NOMO-1 (cell line): Measurements from ENCODE around the gene ARRDC5.
"Not testable (repeated sequence)": the region's sequence is repeated elsewhere in the genome, so short reads cannot be mapped to it uniquely, and the experiment has no call there.

Experiments
- DNase-seq, 2 experiments: peaks; one replicate each; lab custom pipeline; 2025; ENCODE audit not compliant: unreplicated experiment in 2 of 2; lab: John Stamatoyannopoulos, UW

The ARRDC5 gene

DNA sequence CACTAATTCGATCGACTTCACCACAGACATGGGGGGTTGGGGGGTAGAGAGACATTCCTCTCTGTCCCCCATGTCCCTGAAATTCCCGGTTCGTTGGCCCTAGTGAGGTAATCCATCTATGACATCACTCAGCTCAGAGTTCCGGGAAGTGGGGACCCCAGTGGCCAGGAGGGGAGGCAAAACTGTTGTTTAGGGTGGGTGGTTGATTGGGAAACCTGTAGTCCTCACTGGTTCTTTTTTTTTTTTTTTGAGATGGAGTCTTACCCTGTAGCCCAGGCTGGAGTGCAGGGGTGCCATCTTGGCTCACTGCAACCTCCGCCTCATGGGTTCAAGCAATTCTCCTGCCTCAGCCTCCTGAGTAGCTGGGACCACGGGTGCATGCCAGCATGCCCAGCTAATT lies at the start of gene ARRDC5:
TSS of gene ARRDC5 (minus strand) at position 101 of the 400 bp plus-strand sequence. CDS start at position 30, 71 bp downstream.
- no peak for DNase-seq

DNA sequence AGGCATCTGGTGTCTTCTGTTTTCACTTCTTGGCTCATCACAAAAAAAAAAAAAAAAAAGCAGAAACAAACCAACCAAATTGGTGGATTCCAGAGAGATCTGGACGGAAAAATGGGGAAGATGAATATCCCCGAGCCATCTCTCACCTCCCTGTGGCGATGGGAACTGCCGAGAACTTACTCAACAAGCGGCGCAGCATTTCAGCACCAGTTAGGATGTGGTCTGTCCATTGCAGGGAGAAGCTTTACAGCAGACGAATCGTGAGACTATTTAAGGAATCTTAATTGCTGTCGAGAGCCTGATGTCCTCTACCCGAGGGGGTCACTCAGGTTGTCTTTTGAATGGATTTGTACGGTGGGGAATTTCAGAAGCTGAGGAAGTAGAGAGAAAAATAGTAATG lies 49.0 kb upstream of the ARRDC5 start:
- DNase-seq = no peak

DNA sequence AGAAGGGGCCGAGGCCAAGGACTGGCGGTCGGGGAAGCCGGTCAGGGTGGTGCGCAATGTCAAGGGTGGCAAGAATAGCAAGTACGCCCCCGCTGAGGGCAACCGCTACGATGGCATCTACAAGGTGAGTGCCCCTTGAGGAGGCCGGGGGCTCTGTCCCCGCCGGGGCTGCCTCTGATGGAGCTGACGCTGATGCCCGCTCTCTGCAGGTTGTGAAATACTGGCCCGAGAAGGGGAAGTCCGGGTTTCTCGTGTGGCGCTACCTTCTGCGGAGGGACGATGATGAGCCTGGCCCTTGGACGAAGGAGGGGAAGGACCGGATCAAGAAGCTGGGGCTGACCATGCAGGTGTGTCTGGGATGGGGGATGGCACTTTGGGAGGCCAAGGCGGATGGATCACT lies 48.0 kb upstream of the ARRDC5 start:
- not testable (repeated sequence) for DNase-seq

DNA sequence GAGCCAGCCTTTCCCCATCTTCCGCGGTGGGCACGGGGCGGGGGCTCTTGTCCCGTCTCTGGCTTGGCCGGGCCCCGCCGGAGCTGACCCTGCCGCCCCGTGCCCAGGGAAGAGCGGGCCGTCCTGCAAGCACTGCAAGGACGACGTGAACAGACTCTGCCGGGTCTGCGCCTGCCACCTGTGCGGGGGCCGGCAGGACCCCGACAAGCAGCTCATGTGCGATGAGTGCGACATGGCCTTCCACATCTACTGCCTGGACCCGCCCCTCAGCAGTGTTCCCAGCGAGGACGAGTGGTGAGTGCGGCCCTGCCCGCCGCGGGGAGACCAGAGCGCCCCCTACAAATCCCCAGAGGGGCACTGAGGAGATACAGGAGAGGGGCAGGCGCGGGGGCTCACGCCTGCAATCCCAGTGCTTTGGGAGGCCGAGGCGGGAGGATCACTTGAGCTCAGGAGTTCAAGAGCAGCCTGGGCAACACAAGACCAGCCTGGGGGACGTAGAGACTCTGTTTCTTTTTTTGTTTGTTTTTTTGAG lies 39.0 kb upstream of the ARRDC5 start:
- DNase-seq = not testable (repeated sequence)

DNA sequence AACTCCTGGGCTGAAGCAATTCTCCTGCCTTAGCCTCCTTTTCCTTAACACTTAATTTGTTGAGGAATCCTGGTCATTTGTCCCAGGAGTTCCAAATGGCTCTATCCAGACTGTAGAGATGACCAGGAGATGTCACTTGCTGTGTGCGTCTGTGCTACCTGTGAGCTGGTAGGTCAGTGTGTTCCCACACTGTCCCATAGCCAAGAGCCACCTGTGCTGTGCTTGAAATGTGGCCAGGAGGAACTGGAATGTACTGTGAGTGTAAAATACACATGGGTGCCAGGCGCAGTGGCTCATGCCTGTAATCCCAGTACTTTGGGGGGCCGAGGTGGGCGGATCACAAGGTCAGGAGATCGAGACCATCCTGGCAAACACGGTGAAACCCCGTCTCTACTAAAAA lies 36.8 kb upstream of the ARRDC5 start:
- DNase-seq = no peak

DNA sequence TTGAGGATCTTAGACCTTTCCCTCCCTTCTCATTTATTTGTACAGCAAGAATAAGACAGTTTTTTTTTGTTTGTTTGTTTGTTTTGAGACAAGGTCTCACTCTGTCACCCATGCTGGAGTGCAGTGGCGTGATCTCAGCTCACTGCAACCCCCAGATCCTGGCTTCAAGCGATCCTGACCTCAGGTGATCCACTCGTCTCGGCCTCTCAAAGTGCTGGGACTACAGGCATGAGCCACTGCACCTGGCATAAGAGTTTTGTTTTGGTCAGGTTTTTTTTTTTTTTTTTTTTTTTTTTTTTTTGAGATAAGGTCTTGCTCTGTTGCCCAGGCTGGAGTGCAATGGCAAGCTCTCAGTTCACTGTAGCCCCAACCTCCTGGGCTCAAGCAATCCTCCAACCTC lies 35.8 kb upstream of the ARRDC5 start:
- DNase-seq = not testable (repeated sequence)

DNA sequence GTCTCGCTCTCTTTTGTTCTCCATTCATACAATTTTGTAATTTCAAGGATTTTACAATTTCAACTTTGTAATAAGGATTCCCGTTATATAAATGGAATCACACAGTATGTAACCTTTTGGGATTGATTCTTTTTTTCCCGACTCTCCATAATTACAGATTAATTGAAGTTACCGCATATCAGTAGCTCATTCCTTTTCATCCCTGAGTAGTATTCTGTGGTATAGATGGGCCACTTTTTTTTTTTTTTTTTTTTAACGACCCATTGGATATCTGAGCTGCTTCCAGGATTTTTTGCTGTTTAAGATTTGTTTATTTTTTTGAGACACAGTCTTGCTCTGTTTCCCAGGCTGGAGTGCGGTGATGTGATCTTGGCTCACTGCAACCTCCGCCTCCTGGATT lies 34.4 kb upstream of the ARRDC5 start:
- no peak for DNase-seq

DNA sequence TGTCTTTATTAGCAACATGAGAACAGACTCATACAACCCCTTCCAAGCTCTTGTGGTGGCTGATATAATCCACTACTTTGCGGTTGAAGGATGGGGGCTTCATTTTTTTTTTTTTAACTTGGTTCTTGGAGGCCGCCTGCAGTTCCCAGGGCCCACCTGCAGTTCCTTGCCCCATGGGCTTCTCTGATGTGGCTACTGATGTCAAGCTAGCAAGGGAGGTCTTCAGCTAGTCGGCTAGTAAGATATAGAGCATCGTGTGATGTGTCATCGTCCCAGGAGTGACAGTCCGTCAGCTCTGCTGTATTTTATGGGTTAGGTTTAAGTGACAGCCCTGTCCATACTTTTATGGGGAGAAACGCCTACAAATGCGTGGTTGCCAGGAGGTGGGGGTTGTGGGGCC lies 32.7 kb upstream of the ARRDC5 start:
- no peak for DNase-seq

DNA sequence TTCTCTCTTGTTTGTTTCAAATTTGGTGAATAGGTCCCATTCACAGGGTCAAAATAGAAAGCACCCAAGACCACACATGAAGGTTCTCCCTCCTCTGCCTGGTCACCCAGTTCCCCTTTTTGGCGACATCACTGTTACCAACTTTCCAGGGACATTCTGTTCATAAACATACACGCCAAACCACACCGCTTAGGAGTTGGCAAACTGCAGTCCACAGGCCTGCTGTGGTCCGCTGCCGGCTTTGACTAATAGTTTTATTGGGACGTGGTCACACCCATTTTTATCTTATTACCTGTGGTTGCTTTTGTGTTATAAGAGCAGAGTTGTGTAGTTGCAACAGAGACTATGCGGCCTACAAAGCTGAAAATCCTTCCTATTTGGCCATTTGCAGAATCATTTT lies 30.8 kb upstream of the ARRDC5 start:
- no peak for DNase-seq

DNA sequence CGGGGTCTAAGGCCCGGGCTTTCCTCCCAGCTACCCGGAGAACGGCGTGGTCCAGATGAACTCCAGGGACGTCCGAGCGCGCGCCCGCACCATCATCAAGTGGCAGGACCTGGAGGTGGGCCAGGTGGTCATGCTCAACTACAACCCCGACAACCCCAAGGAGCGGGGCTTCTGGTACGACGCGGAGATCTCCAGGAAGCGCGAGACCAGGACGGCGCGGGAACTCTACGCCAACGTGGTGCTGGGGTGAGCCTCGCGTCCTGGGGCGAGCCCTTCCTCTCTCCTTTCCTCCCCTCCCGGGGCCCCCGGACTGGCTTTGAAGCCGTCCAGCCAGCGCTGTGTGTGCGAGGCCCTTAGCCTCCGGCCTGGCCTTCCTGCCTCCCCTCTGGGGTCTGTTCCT lies 30.0 kb upstream of the ARRDC5 start:
- no peak for DNase-seq

DNA sequence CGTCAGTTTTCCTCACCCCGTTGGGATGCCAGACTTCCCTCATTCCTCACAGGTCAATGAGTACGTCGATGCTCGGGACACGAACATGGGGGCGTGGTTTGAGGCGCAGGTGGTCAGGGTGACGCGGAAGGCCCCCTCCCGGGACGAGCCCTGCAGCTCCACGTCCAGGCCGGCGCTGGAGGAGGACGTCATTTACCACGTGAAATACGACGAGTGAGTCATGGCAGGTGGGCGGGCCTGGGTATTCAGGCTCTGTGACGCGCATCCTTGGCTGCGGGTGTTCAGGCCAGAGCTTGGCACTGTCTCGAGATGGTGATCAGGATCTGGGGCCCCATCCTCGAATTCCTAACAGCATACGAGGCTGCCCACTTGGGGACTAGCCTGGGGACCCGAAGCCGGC lies 28.0 kb upstream of the ARRDC5 start:
- DNase-seq = no peak

DNA sequence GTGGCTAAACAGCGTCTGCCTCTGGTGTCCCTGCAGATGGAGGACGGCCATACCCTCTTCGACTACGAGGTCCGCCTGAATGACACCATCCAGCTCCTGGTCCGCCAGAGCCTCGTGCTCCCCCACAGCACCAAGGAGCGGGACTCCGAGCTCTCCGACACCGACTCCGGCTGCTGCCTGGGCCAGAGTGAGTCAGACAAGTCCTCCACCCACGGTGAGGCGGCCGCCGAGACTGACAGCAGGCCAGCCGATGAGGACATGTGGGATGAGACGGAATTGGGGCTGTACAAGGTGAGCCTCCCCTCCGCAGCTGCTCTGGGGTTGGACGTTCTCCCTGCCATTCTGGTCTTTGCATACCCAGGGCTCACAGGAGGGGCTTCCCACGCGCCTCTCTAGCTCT lies 26.5 kb upstream of the ARRDC5 start:
- DNase-seq = no peak

DNA sequence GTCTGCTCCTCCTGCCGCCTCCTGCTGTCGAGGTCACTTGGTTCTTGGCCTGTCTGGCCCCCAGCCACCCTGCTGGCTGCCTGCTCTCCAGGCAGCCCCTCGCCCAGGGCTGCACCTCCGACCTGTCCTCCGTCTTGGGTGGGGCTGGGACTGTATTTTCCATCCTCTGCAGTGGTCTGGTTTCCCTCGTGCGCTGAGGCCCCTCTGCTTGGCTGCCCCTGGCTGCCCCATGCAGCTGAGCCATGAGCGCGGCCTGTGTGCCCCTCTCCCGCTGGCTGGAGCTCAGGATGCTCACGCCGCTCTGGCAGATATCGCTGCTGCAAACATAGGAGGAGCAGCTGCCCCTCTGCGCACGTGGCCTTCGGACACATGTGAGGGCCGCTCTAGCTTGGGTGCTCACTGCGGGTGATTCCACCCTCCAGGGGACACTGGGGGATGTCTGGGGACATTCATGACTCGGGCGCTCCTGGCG lies 20.6 kb upstream of the ARRDC5 start:
- DNase-seq = no peak

DNA sequence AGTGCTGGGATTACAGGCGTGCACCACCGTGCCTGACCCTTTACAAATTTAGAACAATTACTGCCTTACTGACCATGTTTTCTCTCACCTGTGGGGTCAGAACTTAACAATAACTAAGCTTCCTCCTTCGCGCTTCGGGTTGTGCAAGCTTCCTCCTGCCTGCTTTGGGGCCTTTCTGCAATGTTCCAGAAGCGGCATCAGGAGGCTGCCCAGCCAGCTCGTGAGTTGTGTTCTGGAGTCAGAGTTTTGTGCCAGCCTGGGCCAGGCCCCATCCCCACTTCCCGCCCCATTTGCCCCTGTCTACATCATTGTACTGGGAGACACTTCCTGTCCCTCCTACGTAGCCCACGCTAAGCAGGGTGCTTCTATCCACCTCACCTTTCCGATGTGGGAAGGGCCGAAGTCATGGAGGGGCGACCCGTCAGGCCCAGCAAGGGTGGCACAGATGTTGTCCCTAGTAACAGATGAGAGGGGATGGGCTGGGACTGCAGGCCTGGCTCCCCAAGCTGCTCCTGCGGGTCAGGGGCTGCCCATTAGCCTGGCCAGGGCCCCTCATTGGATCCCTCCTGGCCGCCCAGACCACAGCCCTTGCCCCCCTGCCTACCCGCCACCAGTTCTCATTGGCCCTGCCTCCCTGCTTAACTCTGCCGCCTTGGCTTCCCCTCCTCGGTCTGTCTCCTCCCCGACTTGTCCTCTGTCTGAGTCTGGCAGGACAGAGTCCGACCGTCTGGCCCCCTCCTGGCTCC lies 20.0 kb upstream of the ARRDC5 start:
- DNase-seq = peak; percentile 18 to 32

DNA sequence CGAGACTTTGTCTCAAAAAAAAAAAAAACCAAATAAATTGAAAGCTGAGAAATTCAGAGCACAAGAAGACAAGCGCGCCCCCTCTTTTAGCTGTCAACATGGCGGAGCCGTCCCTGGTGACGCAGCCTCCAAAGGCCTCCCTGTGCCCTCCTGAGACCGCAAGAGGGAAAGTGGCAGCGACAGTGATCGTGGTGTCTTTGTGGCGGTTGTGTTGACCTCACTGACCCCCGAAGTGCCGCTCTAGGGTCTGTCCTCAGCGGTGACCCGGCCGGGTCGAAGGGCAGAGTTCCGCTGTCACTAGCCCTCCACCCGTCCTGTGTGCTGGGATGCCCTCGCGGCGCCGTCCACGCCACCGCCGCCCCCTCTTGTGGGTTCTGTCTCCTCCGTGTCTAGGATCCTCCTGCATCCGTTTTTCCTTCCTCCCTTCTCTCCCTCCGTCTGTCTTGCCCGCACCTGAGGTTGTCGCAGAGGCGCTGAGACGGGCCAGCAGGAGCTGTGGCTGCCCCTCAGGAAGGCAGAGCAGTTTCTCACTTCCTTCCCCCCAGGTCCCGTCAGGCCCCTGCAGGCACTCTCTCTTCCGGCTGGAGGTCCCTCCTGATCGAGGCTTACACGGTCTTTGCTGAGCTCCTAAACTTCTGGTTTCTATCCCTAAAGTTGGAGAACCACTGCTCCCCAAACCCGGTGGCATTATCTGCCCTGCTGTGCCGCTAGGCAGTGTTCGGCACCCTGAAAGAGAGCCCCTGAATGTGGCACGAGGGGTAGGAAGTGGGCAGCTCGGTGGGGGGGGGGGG lies 13.8 kb upstream of the ARRDC5 start:
- no peak for DNase-seq

DNA sequence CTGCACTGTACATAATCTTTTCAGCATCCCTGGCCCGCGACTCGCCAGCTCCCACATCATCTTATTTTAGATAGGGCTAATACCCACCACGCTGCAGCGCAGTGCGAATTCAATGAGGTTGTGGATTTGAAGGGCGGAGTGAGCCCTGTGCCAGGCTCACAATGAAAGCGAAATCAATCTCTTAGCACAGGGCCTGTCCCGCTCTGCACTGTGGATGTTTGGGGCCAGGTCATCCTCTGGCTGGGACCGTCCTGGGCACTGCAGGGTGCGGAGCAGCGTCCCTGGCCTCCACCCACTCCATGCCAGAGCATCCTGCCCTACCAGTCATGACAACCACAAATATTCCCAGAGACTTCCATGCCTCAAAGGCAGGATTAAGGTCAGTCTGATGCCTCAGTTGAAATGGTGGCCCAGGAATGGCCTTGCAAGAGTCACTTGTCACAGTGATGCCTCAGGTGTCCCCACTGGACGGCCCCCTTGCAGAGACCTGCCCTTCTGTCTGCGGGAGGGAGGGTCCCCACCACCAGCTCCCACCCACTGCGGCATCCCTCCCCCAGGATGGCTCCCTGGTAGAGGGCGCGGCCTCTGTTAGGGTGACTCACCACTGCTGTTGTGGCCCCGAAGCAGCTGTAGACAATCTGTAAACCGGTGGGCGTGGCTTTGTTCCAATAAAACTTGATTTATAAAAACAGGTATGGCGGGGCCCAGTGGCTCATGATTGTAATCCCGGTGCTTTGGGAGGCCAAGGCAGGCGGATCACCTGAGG lies 12.2 kb upstream of the ARRDC5 start:
- DNase-seq = no peak

DNA sequence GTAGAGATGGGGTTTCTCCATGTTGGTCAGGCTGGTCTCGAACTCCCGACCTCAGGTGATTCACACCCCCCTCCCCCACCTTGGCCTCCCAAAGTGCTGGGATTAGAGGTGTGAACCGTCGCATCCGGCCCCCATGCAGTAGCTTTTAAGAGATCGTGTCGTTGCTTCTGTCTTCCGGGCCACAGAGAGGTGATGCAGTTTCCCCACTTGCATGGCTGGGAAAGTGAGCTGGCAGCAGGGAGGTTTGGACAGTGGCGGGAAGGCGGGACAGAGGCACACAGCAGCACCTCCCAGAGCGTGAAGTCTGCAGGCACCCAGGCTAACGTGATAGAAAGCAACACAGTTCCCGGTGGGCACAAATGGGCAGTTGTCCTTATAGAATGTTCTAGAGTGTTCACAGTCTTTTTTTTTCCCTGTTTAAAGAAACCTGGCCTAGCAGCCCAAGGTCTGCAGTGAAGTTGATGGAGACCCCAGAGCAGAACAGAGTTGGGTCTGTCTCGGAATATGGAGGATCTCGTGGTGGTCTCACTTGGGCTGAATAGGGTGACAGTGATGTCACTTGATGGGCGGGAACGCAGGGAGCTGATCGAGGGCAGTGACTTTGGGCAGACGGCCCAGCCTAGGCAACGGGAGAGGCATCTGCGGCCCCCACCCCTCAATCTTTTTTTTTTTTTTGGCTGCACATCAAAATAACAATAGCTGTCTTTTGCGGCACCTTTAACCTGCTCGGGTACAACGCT lies 11.5 kb upstream of the ARRDC5 start:
- no peak for DNase-seq

DNA sequence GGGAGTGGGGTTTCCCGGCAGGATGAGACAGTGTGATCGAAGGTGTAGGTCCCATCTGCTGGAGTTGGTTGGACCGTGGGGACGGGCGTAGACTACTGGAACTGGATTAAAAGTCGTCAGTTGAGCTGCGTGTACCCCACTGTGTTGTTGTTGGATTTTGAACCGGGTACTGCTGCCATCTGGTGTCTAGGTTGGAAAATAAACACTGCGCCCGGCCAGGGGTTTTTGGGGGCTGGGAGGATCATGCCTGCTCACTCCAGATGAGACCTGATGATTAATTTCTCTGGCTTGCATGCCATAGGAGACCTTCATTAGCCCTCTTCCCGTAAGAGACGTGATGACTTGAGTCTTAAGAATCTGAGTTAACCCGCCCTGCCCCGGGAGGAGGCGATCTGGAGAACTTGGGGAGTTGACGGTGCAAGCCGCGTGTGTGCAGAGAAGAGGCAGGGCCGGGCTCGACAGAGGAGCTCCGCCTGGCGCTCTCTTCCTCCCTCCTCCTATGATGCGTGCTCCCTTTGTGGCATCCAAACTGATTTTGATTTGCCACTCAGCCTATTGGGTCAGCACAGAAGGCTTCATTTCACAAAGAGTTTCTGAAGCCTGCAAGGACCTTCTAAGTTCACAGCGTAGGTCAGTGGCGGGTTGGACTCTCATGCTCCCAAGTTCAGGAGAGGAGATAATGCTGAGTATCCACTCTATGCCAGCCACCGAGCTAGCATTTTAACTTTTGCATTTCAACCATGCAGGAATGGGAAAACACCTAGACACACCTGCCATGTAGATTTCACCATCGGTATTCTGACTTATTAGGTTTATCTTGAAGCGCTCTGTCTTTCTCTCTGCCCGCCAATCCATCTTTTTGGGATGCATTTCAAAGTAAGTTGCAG lies 9.3 kb upstream of the ARRDC5 start:
- DNase-seq = peak in 1 of 2 experiments; percentile 23

DNA sequence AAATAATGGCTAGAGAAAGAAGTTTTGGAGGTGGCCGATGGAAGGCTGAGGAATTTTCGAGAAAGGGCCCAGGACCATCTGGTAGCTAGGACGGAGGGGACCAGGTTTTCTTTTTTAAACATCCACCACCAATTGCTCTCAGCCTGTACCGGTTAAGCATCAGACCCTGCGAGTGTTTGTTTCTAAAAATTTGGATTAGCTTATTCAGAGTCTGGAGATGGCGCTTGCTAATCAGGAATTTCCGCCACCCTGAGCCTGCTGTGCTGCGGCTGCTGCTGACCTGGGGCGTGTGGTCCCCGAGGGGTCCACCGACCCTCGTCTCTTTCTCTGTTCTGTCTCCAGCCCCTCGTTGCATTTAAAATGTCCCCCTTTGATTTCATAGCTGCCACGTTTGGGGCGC lies 8.6 kb upstream of the ARRDC5 start:
- DNase-seq = no peak
